Measurements from ENCODE around the gene CRABP2.

Gene CRABP2

GRCh38 chr1:156708218-156708661 is 2.9 kb upstream of the CRABP2 start:
- Histone ChIP-seq H3K27ac (ENCODE audit: insufficient read depth, low read depth, low read length, poor library complexity, severe bottlenecking) (peak overlapping the region; percentile 84), H3K4me1 (ENCODE audit: control insufficient read depth, insufficient read depth, low read length) (peaks cover 43% of the 10 kb centered on the region), H3K36me3 (ENCODE audit: control insufficient read depth, insufficient read depth, low read length) (no peaks in the 10 kb centered on the region), H3K9me3 (ENCODE audit: control insufficient read depth, low read length) (no peaks in the 10 kb centered on the region), H3K4me3 (ENCODE audit: insufficient read depth, low read depth, low read length) (peak overlapping the region; percentile 19), H3K27me3 (ENCODE audit: control insufficient read depth, insufficient read depth, low read length, poor library complexity, severe bottlenecking) (peaks cover 4% of the 10 kb centered on the region)
- WGBS, 2 experiments, result 1 to 2% methylated on average over 4 of the region's 4 CpGs

DNA sequence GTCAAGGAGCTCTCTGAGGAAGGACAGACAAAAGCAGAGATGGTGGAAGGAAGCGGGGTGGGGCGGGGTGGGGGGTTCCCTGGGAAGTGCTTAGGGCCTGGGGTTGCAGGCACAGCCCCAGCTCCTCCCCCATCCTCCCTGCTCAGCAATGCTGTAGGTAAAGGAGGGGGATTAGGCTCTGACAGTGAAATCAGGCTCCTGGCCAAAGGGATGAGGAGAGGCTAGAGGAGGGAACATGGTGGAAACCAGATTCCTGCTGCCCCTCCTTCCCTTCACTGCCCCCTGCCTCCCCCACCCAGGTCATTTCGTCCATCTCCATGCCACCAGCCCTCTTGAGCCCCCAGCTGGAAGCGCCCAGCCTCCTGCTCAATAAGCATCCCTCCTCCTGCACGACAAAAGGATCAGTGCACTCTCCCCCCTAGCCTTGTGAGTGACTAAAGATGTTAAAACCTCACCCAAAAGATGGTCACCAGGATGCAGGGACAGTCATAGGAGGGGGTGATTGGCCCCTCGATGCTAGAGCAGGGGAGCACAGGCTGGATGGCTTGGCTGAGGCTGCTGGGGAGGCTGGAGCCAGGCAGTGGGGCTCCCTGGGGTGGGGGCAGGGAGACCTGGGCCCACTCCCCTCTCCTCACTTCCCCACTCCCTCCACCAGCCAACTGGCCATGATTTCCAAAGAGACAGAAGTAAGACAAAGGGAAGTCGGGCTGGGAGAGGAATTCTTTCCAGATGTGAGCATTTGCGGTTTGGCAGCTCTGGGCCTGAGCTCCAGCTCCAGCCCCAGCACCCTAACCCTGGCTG is 2.2 kb upstream of the CRABP2 start:
- Histone ChIP-seq H3K27me3 (ENCODE audit: control insufficient read depth, insufficient read depth, low read length, poor library complexity, severe bottlenecking) (peaks cover 4% of the 10 kb centered on the region), H3K27ac (ENCODE audit: insufficient read depth, low read depth, low read length, poor library complexity, severe bottlenecking) (peak overlapping the region; percentile 84), H3K9me3 (ENCODE audit: control insufficient read depth, low read length) (no peaks in the 10 kb centered on the region), H3K36me3 (ENCODE audit: control insufficient read depth, insufficient read depth, low read length) (no peaks in the 10 kb centered on the region), H3K4me3 (ENCODE audit: insufficient read depth, low read depth, low read length) (peak overlapping the region; percentile 19), H3K4me1 (ENCODE audit: control insufficient read depth, insufficient read depth, low read length) (peaks cover 49% of the 10 kb centered on the region)
- WGBS, 2 experiments, result 2% methylated on average over 8 of the region's 8 CpGs

GRCh38 chr1:156706657-156707416 is 1.5 kb upstream of the CRABP2 start:
- Histone ChIP-seq H3K36me3 (ENCODE audit: control insufficient read depth, insufficient read depth, low read length) (no peaks in the 10 kb centered on the region), H3K27ac (ENCODE audit: insufficient read depth, low read depth, low read length, poor library complexity, severe bottlenecking) (peak overlapping the region; percentile 84), H3K4me1 (ENCODE audit: control insufficient read depth, insufficient read depth, low read length) (peaks cover 52% of the 10 kb centered on the region), H3K27me3 (ENCODE audit: control insufficient read depth, insufficient read depth, low read length, poor library complexity, severe bottlenecking) (peaks cover 4% of the 10 kb centered on the region), H3K4me3 (ENCODE audit: insufficient read depth, low read depth, low read length) (peak overlapping the region; percentile 55), H3K9me3 (ENCODE audit: control insufficient read depth, low read length) (no peaks in the 10 kb centered on the region)
- WGBS, 2 experiments, result 1% methylated on average over 29 of the region's 29 CpGs

DNA sequence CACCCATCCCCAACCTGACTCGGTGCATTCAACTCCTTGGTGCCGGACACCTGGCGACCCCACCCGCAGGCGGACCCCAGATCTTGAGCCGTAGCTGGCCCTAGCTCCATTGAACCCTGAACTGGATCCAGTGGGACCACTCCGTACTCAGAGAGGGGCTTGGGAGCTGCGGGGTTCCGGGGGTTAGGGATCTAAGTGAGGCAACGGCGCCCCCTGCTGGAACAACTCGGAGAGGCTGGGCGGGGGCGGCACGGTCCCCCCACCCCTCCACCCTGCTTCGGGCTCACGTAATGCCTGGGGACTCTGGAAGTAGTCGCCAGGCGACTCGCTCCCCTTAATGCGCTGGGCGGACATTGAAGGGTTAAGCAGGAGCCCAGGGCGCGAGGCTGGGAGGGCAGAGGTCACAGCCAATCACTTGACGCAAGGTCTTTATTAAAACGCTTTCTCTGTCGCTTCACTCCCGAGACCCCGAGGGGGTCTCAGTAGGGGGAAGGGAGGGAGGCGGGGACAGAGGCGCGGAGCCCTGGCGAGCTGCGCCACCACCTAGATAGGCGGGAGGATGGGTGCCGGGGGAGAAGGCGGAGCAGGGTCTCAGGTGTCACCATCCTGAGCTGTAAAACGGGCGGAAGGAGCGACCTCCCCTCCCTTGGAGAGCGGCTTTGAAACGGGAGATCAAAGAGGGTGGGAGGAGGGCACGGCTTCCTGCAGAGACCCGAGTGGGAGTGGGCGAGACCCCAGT is 704 bp upstream of the CRABP2 start:
- Histone ChIP-seq H3K27ac (ENCODE audit: insufficient read depth, low read depth, low read length, poor library complexity, severe bottlenecking) (peak overlapping the region; percentile 84), H3K27me3 (ENCODE audit: control insufficient read depth, insufficient read depth, low read length, poor library complexity, severe bottlenecking) (peaks cover 4% of the 10 kb centered on the region), H3K4me1 (ENCODE audit: control insufficient read depth, insufficient read depth, low read length) (peaks cover 59% of the 10 kb centered on the region), H3K9me3 (ENCODE audit: control insufficient read depth, low read length) (no peaks in the 10 kb centered on the region), H3K36me3 (ENCODE audit: control insufficient read depth, insufficient read depth, low read length) (no peaks in the 10 kb centered on the region), H3K4me3 (ENCODE audit: insufficient read depth, low read depth, low read length) (peak overlapping the region; percentile 55)
- WGBS, 2 experiments, result 1% methylated on average over 45 of the region's 45 CpGs

DNA sequence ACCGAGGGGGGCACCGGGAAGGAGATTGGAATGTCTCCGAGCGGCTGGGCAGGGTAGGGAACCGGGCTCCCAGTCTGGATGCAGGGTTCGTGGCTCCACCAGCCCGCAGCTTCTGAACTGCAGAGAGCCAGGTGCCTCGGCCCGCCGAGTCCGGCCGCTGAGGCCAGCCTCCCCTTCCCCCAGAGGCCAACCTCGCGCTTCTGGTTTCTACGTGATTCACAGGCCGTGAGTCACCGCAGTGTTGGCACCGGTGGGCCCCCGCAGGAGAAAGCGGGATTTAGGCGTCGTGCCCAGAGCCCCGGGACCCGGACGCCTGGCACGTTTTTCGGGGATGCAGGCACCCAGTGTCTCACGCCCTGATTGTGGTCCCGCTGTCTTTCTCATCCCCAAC is 458 bp downstream of the CRABP2 start:
- Histone ChIP-seq H3K27me3 (ENCODE audit: control insufficient read depth, insufficient read depth, low read length, poor library complexity, severe bottlenecking) (peaks cover 4% of the 10 kb centered on the region), H3K4me1 (ENCODE audit: control insufficient read depth, insufficient read depth, low read length) (peaks cover 48% of the 10 kb centered on the region), H3K9me3 (ENCODE audit: control insufficient read depth, low read length) (no peaks in the 10 kb centered on the region), H3K27ac (ENCODE audit: insufficient read depth, low read depth, low read length, poor library complexity, severe bottlenecking) (peak overlapping the region; percentile 68), H3K36me3 (ENCODE audit: control insufficient read depth, insufficient read depth, low read length) (peaks cover 5% of the 10 kb centered on the region), H3K4me3 (ENCODE audit: insufficient read depth, low read depth, low read length) (peak overlapping the region; percentile 55)
- WGBS, 2 experiments, result 0 to 1% methylated on average over 29 of the region's 29 CpGs

- H3K36me3 ChIP-seq (ENCODE audit: control insufficient read depth, insufficient read depth, low read length), result peaks cover 12% of the 10 kb centered on the region
- 5 to 6% methylated on average over 10 of the region's 10 CpGs for WGBS, 2 experiments
- H3K27ac ChIP-seq (ENCODE audit: insufficient read depth, low read depth, low read length, poor library complexity, severe bottlenecking), result no peak overlapping the region
- H3K9me3 ChIP-seq (ENCODE audit: control insufficient read depth, low read length), result no peaks in the 10 kb centered on the region
- H3K27me3 ChIP-seq (ENCODE audit: control insufficient read depth, insufficient read depth, low read length, poor library complexity, severe bottlenecking), result peaks cover 4% of the 10 kb centered on the region
- H3K4me1 ChIP-seq (ENCODE audit: control insufficient read depth, insufficient read depth, low read length), result peaks cover 41% of the 10 kb centered on the region
- peak overlapping the region; percentile 55 for H3K4me3 ChIP-seq (ENCODE audit: insufficient read depth, low read depth, low read length)
These were observed 1.1 kb downstream of the CRABP2 start for GRCh38 chr1:156704166-156704711.

DNA sequence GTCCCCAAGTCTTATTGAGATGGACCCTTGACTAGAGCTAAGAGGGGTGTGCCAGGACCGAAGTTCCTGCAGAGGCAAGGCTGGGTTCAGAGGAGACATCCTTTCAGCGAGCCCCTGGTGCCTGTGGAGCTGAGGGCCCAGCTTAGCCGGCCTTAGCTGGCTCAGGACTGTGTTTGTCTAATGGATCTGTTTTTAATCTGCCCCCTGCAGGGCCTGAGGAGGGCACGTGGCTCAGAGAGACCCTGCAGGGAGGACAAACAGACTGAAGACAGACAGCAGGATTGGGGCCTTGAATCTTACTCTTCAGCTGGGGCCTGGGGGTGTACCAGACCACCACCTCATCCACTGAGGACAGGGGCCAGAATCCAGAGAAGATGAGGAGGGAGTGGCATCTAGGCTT is 1.6 kb downstream of the CRABP2 start:
- Histone ChIP-seq H3K4me1 (ENCODE audit: control insufficient read depth, insufficient read depth, low read length) (peaks cover 36% of the 10 kb centered on the region), H3K27ac (ENCODE audit: insufficient read depth, low read depth, low read length, poor library complexity, severe bottlenecking) (no peak overlapping the region), H3K4me3 (ENCODE audit: insufficient read depth, low read depth, low read length) (peak overlapping the region; percentile 55), H3K27me3 (ENCODE audit: control insufficient read depth, insufficient read depth, low read length, poor library complexity, severe bottlenecking) (peaks cover 4% of the 10 kb centered on the region), H3K36me3 (ENCODE audit: control insufficient read depth, insufficient read depth, low read length) (peaks cover 14% of the 10 kb centered on the region), H3K9me3 (ENCODE audit: control insufficient read depth, low read length) (no peaks in the 10 kb centered on the region)
- 2 to 3% methylated on average over 4 of the region's 4 CpGs for WGBS, 2 experiments

DNA sequence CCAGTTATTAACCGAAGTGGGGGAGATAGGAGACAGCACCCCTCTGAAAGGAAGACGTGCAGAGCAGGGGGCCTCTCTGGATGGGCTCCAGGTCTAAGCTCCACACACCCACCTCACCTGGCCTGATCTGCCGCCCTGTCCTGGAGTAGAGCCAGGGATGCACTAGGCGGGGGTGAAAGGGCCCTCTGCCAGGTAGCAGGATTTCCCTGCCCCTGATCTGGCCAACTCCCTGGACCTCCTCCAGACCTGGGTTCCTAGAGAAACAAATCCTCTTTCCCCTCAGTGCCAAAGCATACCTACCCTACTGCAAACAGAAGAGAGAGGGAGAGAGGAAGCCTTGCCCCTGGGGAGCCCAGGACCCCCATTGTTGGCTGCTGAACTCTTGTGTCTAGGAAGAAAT is 2.0 kb downstream of the CRABP2 start:
- Histone ChIP-seq H3K27me3 (ENCODE audit: control insufficient read depth, insufficient read depth, low read length, poor library complexity, severe bottlenecking) (peaks cover 4% of the 10 kb centered on the region), H3K27ac (ENCODE audit: insufficient read depth, low read depth, low read length, poor library complexity, severe bottlenecking) (no peak overlapping the region), H3K4me3 (ENCODE audit: insufficient read depth, low read depth, low read length) (peak overlapping the region; percentile 55), H3K9me3 (ENCODE audit: control insufficient read depth, low read length) (no peaks in the 10 kb centered on the region), H3K36me3 (ENCODE audit: control insufficient read depth, insufficient read depth, low read length) (peaks cover 15% of the 10 kb centered on the region), H3K4me1 (ENCODE audit: control insufficient read depth, insufficient read depth, low read length) (peaks cover 32% of the 10 kb centered on the region)
- 75% methylated on average over 4 of the region's 4 CpGs for WGBS, 2 experiments

- Histone ChIP-seq H3K27me3 (ENCODE audit: control insufficient read depth, insufficient read depth, low read length, poor library complexity, severe bottlenecking) (peaks cover 4% of the 10 kb centered on the region), H3K4me3 (ENCODE audit: insufficient read depth, low read depth, low read length) (no peak overlapping the region), H3K27ac (ENCODE audit: insufficient read depth, low read depth, low read length, poor library complexity, severe bottlenecking) (no peak overlapping the region), H3K4me1 (ENCODE audit: control insufficient read depth, insufficient read depth, low read length) (peaks cover 25% of the 10 kb centered on the region), H3K36me3 (ENCODE audit: control insufficient read depth, insufficient read depth, low read length) (peaks cover 20% of the 10 kb centered on the region), H3K9me3 (ENCODE audit: control insufficient read depth, low read length) (no peaks in the 10 kb centered on the region)
- 75 to 83% methylated on average over 7 to 8 of the region's 8 CpGs for WGBS, 2 experiments
These were observed 4.4 kb downstream of the CRABP2 start for GRCh38 chr1:156700736-156701531.
